HepG2 (cell line): Measurements from ENCODE around the gene LLGL1. TPM values are rescaled to one million over a fixed set of nuclear protein-coding genes. Genes with fewer than 3 reads are reported as not detected.

Experiments used
- ATAC-seq: fragments of 200-7000 bp; cut with Tn5 transposase; 3 replicates; pipeline ENCODE4 v1.9.1; 2020; ENCODE audit warnings: mild to moderate bottlenecking, moderate library complexity
- BruUV-seq: library from RNA; stranded (reverse); fragments of 400-500 nt; replicated peaks from 2 replicates; lab custom pipeline; 2021; lab: Mats Ljungman, UMichigan
- CTCF ChIA-PET: fragments of 300-600 bp; formaldehyde crosslinking; extraction: SDS; loops from one replicate; lab custom pipeline; 2021; ENCODE audit warnings: low total read pairs, inconsistent platforms, low intra/inter-chr PET ratio; lab: Yijun Ruan, JAX
- POLR2A ChIA-PET: fragments of 350-600 bp; sonication (Branson Sonifier 250); formaldehyde crosslinking; loops from one replicate; lab custom pipeline; 2020; ENCODE audit warnings: antibody characterized with exemption, inconsistent platforms; lab: Yijun Ruan, JAX
- DNase-seq: peaks from one replicate; pipeline ENCODE4 v3.0.0-alpha.2; 2015; ENCODE audit warnings: low spot score
- FAIRE-seq: peaks from 3 replicates; lab custom pipeline; 2011; peaks lifted over from hg19 to GRCh38; lab: Jason Lieb, UNC
- H2AFZ ChIP-seq: one replicate; pipeline ENCODE4 v1.6.1; 2011; ENCODE audit warnings: low read length, inconsistent platforms
- H3K27ac ChIP-seq: fragments of 300-600 bp; 3 replicates; pipeline ENCODE4 v1.8.0; 2011; ENCODE audit warnings: mixed run types, mild to moderate bottlenecking, mixed read lengths, low read length, inconsistent platforms; ENCODE audit not compliant: insufficient read depth; ENCODE audit errors: extremely low read length
- H3K27me3 ChIP-seq, 2 experiments: fragments of 200-600 bp in 1 of 2; 2 replicates in 1 of 2; 3 replicates in 1 of 2; pipeline versions ENCODE4 v1.6.0 to v1.8.0; 2011; ENCODE audit warnings: low read length in 2 of 2, mild to moderate bottlenecking in 2 of 2, moderate library complexity in 2 of 2, inconsistent platforms in 1 of 2; ENCODE audit not compliant: insufficient read depth in 2 of 2, control insufficient read depth in 1 of 2
- H3K36me3 ChIP-seq, 2 experiments: fragments of 200-600 bp in 1 of 2; replicated peaks in 1 of 2; 2 replicates in 1 of 2; 3 replicates in 1 of 2; pipeline versions ENCODE4 v1.5.1 to v1.8.0; 2011; ENCODE audit warnings: low read length in 2 of 2, inconsistent platforms in 1 of 2; ENCODE audit not compliant: insufficient read depth in 2 of 2, control insufficient read depth in 1 of 2
- H3K4me1 ChIP-seq: 2 replicates; pipeline ENCODE4 v1.5.1; 2012; ENCODE audit warnings: low read length, inconsistent platforms; ENCODE audit not compliant: insufficient read depth
- H3K4me2 ChIP-seq: 2 replicates; pipeline ENCODE4 v1.6.0; 2011; ENCODE audit warnings: low read depth, low read length, inconsistent platforms
- H3K4me3 ChIP-seq, 3 experiments: fragments of 200-600 bp in 1 of 3; sonication (generic), shearing (Covaris generic) in 1 of 3; replicated peaks in 1 of 3; 2 replicates each; pipeline ENCODE4 v1.5.1; 2011 to 2016; ENCODE audit warnings: low read length in 3 of 3, inconsistent platforms in 2 of 3, low read depth in 2 of 3, mild to moderate bottlenecking in 2 of 3, control low read depth in 1 of 3, mixed read lengths in 1 of 3; ENCODE audit not compliant: insufficient read depth in 1 of 3
- H3K79me2 ChIP-seq: one replicate; pipeline ENCODE4 v1.6.1; 2011; ENCODE audit warnings: low read length, inconsistent platforms; ENCODE audit not compliant: insufficient read depth
- H3K9ac ChIP-seq: 2 replicates; pipeline ENCODE4 v1.6.0; 2011; ENCODE audit warnings: mild to moderate bottlenecking, low read depth, low read length, inconsistent platforms; ENCODE audit not compliant: insufficient read depth
- H3K9me3 ChIP-seq: 2 replicates; pipeline ENCODE4 v1.5.1; 2012; ENCODE audit warnings: mild to moderate bottlenecking, low read length
- H4K20me1 ChIP-seq: 2 replicates; pipeline ENCODE4 v1.6.0; 2011; ENCODE audit warnings: inconsistent platforms, mild to moderate bottlenecking, low read length, moderate library complexity; ENCODE audit not compliant: insufficient read depth
- ATF7 ChIP-seq, 2 experiments: fragments of 450-650 bp in 1 of 2; sonication (generic) in 1 of 2; formaldehyde crosslinking in 1 of 2; IDR thresholded peaks; 2 replicates each; pipeline versions ENCODE4 v1.4.0 to v1.6.1; 2016 to 2020; ENCODE audit warnings: antibody characterized with exemption in 1 of 2, mild to moderate bottlenecking in 1 of 2, missing genetic modification reagents in 1 of 2
- CEBPB ChIP-seq: IDR thresholded peaks from 2 replicates; pipeline ENCODE4 v1.6.1; 2011; ENCODE audit warnings: low read depth, low read length, improper control_type of control experiment, borderline replicate concordance
- CEBPG ChIP-seq: IDR thresholded peaks from 2 replicates; pipeline ENCODE4 v1.6.1; 2016
- HMG20A ChIP-seq: IDR thresholded peaks from 2 replicates; pipeline ENCODE4 v1.6.1; 2016; ENCODE audit warnings: borderline replicate concordance
- KDM1A ChIP-seq: IDR thresholded peaks from 2 replicates; pipeline ENCODE4 v1.6.1; 2016; ENCODE audit warnings: missing compliant biosample characterization
- NPAS2 ChIP-seq: sonication (generic); formaldehyde crosslinking; IDR thresholded peaks from 2 replicates; pipeline ENCODE4 v1.8.0; 2022; ENCODE audit warnings: mild to moderate bottlenecking, missing genetic modification reagents, borderline replicate concordance
- NR2C2 ChIP-seq: sonication (generic); formaldehyde crosslinking; IDR thresholded peaks from 2 replicates; pipeline ENCODE4 v1.4.0; 2020; ENCODE audit warnings: missing genetic modification reagents, mild to moderate bottlenecking, moderate library complexity, borderline replicate concordance
- NR2F6 ChIP-seq, 2 experiments: IDR thresholded peaks; 2 replicates each; pipeline ENCODE4 v1.6.1; 2016; ENCODE audit warnings: antibody characterized with exemption in 1 of 2, mild to moderate bottlenecking in 1 of 2
- PCBP2 ChIP-seq: fragments of 200-400 bp; formaldehyde crosslinking; optimal IDR thresholded peaks from 2 replicates; pipeline ENCODE3; 2018; ENCODE audit warnings: low read length, low read depth; ENCODE audit not compliant: poor library complexity, severe bottlenecking
- SAP130 ChIP-seq: IDR thresholded peaks from 2 replicates; pipeline ENCODE4 v1.6.1; 2016; ENCODE audit warnings: low read depth
- SATB2 ChIP-seq: sonication (generic); formaldehyde crosslinking; IDR thresholded peaks from 2 replicates; pipeline ENCODE4 v1.5.0; 2020; ENCODE audit warnings: missing genetic modification reagents
- SOX5 ChIP-seq: IDR thresholded peaks from 2 replicates; pipeline ENCODE4 v1.6.1; 2016; ENCODE audit warnings: borderline replicate concordance
- TEAD3 ChIP-seq: optimal IDR thresholded peaks from 2 replicates; pipeline ENCODE3; 2016; ENCODE audit warnings: borderline replicate concordance
- ZNF678 ChIP-seq: sonication (generic); formaldehyde crosslinking; IDR thresholded peaks from 2 replicates; pipeline ENCODE4 v1.4.0; 2020; ENCODE audit warnings: mild to moderate bottlenecking, missing genetic modification reagents
- WGBS: methylation state at CpG from one replicate; pipeline ENCODE4 v1.1.6; 2017; ENCODE audit warnings: low lambda C conversion rate; 5-methylcytosine and 5-hydroxymethylcytosine counted together
- in situ Hi-C: cut with HindIII; loops from 2 replicates; pipeline ENCODE4 v1.10.0; 2017; ENCODE audit warnings: low pct_unique_long_range_greater_than_20kb; ENCODE audit not compliant: extremely low pct_ligation_motif_present
- intact Hi-C: fragments of 100-400 bp; cut with micrococcal nuclease; formaldehyde crosslinking; loops from one replicate; pipeline ENCODE4 v1.10.0; 2022; ENCODE audit not compliant: unreplicated experiment
- polyA plus RNA-seq, 8 experiments: library from polyadenylated mRNA; depleted of rRNA in 3 of 8; stranded (reverse) in 7 of 8; unstranded in 1 of 8; fragments of >200 nt; fragmentation: Illumina TruSeq in 4 of 8; extraction: Trizol in 4 of 8; gene quantifications; 2 replicates each; pipeline versions ENCODE4 v1.2.1 to v1.2.3, GENCODE V29; 2011 to 2016; ENCODE audit warnings: low read depth in 4 of 8, missing spikeins in 1 of 8, mixed read lengths in 1 of 8; ENCODE audit not compliant: insufficient read depth in 1 of 8
- total RNA-seq, 5 experiments: library from RNA; depleted of rRNA; stranded (reverse); fragments of >200 nt; fragmentation: Illumina TruSeq; extraction: Trizol; gene quantifications; 2 replicates each; pipeline ENCODE4 v1.2.3, GENCODE V29; 2016; ENCODE audit warnings: low read depth in 1 of 5
- TF ChIP-seq, protein P1 (sequence below): sonication (generic); formaldehyde crosslinking; IDR thresholded peaks from 2 replicates; pipeline ENCODE4 v1.4.0; 2020; ENCODE audit warnings: mild to moderate bottlenecking, missing genetic modification reagents
- TF ChIP-seq, protein P2 (sequence below), 2 experiments: fragments of 450-650 bp in 1 of 2; sonication (generic) in 1 of 2; formaldehyde crosslinking; IDR thresholded peaks; 2 replicates each; pipeline versions ENCODE4 v1.5.0 to v1.8.0; 2020 to 2022; ENCODE audit warnings: mild to moderate bottlenecking in 1 of 2, missing genetic modification reagents in 1 of 2
- TF ChIP-seq, protein P3 (sequence below): sonication (generic); formaldehyde crosslinking; IDR thresholded peaks from 2 replicates; pipeline ENCODE4 v1.8.0; 2022; ENCODE audit warnings: mild to moderate bottlenecking, missing genetic modification reagents, moderate library complexity
- TF ChIP-seq, protein P4 (sequence below): sonication (generic); formaldehyde crosslinking; IDR thresholded peaks from 2 replicates; pipeline ENCODE4 v1.4.0; 2020; ENCODE audit warnings: mild to moderate bottlenecking, missing genetic modification reagents

LLGL1 gene
- total and polyA plus RNA-seq, 2 of the 13 experiments (the other 11 are each of a cell fraction or from before 2014, with no cell fraction given) = 15.0 to 15.3 TPM

DNA sequence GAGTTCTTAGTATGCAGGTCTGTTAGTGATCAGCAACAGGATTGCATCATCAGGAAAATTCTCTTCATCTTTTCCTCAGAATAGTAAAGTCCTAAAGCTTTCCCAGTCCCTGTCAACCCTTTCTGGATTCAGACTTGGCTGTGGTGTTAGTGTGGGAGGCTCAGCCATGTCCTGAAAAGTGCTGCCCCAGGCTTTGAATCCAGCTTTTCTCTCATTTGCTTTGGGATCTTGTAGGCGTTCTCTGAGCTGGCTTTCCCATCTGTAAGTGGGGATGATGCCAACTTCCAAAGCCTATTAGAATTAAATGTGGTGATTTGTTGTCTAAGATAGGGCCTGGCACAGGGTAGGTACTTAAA, 38.8 kb upstream of the LLGL1 start:
- H3K79me2 ChIP-seq = peaks cover 71% of the 10 kb centered on the region
- ChIA-PET CTCF (no interaction called here), POLR2A (interaction anchor here (1.4 kb wide), 1 partner anchor 21 kb away, joined by 3 read pairs; no protein-coding TSS in a partner anchor)
- no peak for FAIRE-seq
- DNase-seq = no peak
- TF ChIP-seq, protein P1, sequence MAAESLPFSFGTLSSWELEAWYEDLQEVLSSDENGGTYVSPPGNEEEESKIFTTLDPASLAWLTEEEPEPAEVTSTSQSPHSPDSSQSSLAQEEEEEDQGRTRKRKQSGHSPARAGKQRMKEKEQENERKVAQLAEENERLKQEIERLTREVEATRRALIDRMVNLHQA (CRISPR knock-in tag) = no peak
- TF ChIP-seq ZNF678 (CRISPR knock-in tag) = no peak
- TF ChIP-seq CEBPB = peak; percentile 74
- TF ChIP-seq HMG20A = no peak
- TF ChIP-seq, protein P2, sequence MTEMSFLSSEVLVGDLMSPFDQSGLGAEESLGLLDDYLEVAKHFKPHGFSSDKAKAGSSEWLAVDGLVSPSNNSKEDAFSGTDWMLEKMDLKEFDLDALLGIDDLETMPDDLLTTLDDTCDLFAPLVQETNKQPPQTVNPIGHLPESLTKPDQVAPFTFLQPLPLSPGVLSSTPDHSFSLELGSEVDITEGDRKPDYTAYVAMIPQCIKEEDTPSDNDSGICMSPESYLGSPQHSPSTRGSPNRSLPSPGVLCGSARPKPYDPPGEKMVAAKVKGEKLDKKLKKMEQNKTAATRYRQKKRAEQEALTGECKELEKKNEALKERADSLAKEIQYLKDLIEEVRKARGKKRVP (CRISPR knock-in tag; IDR thresholded peaks at IDR 0.05) = peak in 1 of 2 experiments; percentile 47; a peak in 2 of 4 replicates
- TF ChIP-seq CEBPG (CRISPR knock-in tag) = peak; percentile 61
- TF ChIP-seq ATF7 (IDR thresholded peaks at IDR 0.05) = peak; percentile 53
- no peak for TF ChIP-seq ATF7 (CRISPR knock-in tag; IDR thresholded peaks at IDR 0.05)
- intact Hi-C loops = no loop called here
- BruUV-seq = no TSS peak
- peak overlapping the region; percentile 13 for H3K27ac ChIP-seq
- peaks cover 67% of the 10 kb centered on the region for H4K20me1 ChIP-seq
- no peak for ATAC-seq
- no peaks in the 10 kb centered on the region for H3K9me3 ChIP-seq
- no peak overlapping the region for H2AFZ ChIP-seq
- 38% methylated on average over 1 of the region's 1 CpG for WGBS
- in situ Hi-C loops = no loop called here
- H3K36me3 ChIP-seq = peaks cover 4 to 24% of the 10 kb centered on the region in 2 experiments; a peak in 4 of 5 replicates
- peak overlapping the region; percentile 99 for H3K4me2 ChIP-seq
- H3K4me1 ChIP-seq = peaks cover 70% of the 10 kb centered on the region
- H3K4me3 ChIP-seq = peak overlapping the region; percentile 80 to 96 (median 81)
- H3K9ac ChIP-seq = peak overlapping the region; percentile 87; the same call in 1 of the 2 replicates
- no peaks in the 10 kb centered on the region for H3K27me3 ChIP-seq

DNA sequence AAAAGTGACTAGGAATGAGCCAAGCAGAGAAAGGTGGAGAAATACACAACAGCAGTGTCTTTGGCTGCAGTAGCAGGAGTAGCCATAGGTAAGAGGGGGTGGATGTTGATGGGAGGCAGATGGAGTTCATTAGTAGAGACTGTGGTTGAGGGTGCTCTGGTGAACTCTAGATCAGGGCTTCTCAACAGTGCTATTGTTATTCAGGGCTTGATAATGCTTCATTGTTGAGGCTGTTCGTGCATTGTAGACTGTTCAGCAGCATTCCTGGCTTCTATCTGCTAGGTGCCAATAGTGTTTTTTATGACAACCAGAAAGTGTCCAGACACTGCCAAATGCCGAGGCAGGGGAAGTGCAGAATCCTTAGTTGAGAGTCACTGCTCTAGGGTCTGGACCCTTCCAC, 38.2 kb upstream of the LLGL1 start:
- intact Hi-C loops = no loop called here
- in situ Hi-C loops = no loop called here
- Histone ChIP-seq H4K20me1 (peaks cover 73% of the 10 kb centered on the region), H3K27me3 (no peaks in the 10 kb centered on the region), H3K4me1 (peaks cover 70% of the 10 kb centered on the region), H3K4me3 (peak overlapping the region; percentile 80 to 96 (median 81)), H2AFZ (no peak overlapping the region), H3K4me2 (peak overlapping the region; percentile 99), H3K27ac (peak overlapping the region; percentile 26), H3K9ac (peak overlapping the region; percentile 87), H3K9me3 (no peaks in the 10 kb centered on the region), H3K79me2 (peaks cover 77% of the 10 kb centered on the region), H3K36me3 (peaks cover 4 to 29% of the 10 kb centered on the region in 2 experiments; a peak in 4 of 5 replicates)
- CTCF ChIA-PET = no interaction called here
- peak; percentile 34 for FAIRE-seq
- 11% methylated on average over 2 of the region's 2 CpGs for WGBS
- BruUV-seq = no TSS peak
- POLR2A ChIA-PET = no interaction called here
- peak; percentile 40 for DNase-seq
- ATAC-seq = no peak
- TF ChIP-seq NPAS2 (CRISPR knock-in tag) = no peak
- peak; percentile 33 for TF ChIP-seq TEAD3
- no peak for TF ChIP-seq KDM1A (CRISPR knock-in tag)
- TF ChIP-seq NR2F6 (IDR thresholded peaks at IDR 0.05) = no peak
- no peak for TF ChIP-seq NR2F6 (CRISPR knock-in tag; IDR thresholded peaks at IDR 0.05)
- TF ChIP-seq, protein P3, sequence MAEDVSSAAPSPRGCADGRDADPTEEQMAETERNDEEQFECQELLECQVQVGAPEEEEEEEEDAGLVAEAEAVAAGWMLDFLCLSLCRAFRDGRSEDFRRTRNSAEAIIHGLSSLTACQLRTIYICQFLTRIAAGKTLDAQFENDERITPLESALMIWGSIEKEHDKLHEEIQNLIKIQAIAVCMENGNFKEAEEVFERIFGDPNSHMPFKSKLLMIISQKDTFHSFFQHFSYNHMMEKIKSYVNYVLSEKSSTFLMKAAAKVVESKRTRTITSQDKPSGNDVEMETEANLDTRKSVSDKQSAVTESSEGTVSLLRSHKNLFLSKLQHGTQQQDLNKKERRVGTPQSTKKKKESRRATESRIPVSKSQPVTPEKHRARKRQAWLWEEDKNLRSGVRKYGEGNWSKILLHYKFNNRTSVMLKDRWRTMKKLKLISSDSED (CRISPR knock-in tag) = no peak
- peak; percentile 80 for TF ChIP-seq SOX5
- TF ChIP-seq SAP130 (CRISPR knock-in tag) = peak; percentile 26; the same call in 1 of the 2 replicates
- no peak for TF ChIP-seq NR2C2 (CRISPR knock-in tag)
- TF ChIP-seq, protein P4, sequence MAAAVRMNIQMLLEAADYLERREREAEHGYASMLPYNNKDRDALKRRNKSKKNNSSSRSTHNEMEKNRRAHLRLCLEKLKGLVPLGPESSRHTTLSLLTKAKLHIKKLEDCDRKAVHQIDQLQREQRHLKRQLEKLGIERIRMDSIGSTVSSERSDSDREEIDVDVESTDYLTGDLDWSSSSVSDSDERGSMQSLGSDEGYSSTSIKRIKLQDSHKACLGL = no peak
- TF ChIP-seq SATB2 = no peak
- no peak for TF ChIP-seq PCBP2
